ENCODE data around the gene GNB4.

The GNB4 gene

DNA sequence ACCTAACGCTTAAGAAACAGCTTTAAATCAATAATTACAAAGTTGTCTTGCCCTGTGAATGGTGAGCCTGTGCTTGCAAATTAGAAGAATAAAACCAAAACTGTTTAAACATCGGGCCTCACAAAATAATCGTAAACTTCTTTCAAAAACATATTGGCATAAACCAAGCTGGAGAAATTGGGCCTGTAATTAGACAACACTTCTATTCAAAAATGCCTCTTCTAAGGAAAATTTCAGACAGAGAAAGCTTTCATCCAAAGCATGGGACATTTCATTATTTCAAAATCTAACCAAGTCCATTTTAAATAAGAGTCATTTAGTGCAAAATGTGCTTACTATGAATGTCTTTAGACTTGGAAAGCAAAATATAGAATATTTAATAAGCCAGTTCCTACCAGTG, 35.5 kb upstream of the GNB4 start:
- TF ChIP-seq SIN3A (IDR thresholded peaks at IDR 0.05; ENCODE audit: borderline replicate concordance, insufficient read depth, low read length) (no peak), TAF1 (IDR thresholded peaks at IDR 0.05; ENCODE audit: borderline replicate concordance, insufficient read depth, low read length) (no peak), FOXP2 (optimal IDR thresholded peaks at IDR 0.05; ENCODE audit: borderline replicate concordance, extremely low read depth, extremely low read length, insufficient read depth) (no peak)

DNA sequence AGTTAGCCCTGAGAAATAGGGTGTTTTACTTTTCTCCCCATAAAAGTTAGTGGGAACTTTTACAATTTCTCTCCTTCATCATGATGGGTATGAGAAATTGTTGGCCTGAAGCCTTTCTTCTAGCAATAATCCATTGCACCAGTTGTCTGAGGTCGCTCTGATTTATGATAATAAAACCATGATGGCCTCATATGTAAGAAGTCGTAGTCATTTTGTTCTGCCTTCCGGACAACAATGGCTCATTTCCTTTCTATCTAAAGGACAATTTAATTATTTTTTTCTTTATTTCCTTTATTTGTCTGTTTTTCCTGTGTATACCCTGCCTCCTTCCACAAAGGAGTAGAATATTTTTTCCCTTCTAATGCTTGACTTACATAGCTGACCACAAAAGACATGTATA, 31.6 kb upstream of the GNB4 start:
- no peak for TF ChIP-seq POLR2AphosphoS5 (IDR thresholded peaks at IDR 0.05; ENCODE audit: low read depth, low read length)
- no peak for TF ChIP-seq SIN3A (IDR thresholded peaks at IDR 0.05; ENCODE audit: borderline replicate concordance, insufficient read depth, low read length)
- TF ChIP-seq TAF1 (IDR thresholded peaks at IDR 0.05; ENCODE audit: borderline replicate concordance, insufficient read depth, low read length) = no peak
- TF ChIP-seq FOXP2 (optimal IDR thresholded peaks at IDR 0.05; ENCODE audit: borderline replicate concordance, extremely low read depth, extremely low read length, insufficient read depth) = no peak
- TF ChIP-seq, protein P1, sequence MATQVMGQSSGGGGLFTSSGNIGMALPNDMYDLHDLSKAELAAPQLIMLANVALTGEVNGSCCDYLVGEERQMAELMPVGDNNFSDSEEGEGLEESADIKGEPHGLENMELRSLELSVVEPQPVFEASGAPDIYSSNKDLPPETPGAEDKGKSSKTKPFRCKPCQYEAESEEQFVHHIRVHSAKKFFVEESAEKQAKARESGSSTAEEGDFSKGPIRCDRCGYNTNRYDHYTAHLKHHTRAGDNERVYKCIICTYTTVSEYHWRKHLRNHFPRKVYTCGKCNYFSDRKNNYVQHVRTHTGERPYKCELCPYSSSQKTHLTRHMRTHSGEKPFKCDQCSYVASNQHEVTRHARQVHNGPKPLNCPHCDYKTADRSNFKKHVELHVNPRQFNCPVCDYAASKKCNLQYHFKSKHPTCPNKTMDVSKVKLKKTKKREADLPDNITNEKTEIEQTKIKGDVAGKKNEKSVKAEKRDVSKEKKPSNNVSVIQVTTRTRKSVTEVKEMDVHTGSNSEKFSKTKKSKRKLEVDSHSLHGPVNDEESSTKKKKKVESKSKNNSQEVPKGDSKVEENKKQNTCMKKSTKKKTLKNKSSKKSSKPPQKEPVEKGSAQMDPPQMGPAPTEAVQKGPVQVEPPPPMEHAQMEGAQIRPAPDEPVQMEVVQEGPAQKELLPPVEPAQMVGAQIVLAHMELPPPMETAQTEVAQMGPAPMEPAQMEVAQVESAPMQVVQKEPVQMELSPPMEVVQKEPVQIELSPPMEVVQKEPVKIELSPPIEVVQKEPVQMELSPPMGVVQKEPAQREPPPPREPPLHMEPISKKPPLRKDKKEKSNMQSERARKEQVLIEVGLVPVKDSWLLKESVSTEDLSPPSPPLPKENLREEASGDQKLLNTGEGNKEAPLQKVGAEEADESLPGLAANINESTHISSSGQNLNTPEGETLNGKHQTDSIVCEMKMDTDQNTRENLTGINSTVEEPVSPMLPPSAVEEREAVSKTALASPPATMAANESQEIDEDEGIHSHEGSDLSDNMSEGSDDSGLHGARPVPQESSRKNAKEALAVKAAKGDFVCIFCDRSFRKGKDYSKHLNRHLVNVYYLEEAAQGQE (IDR thresholded peaks at IDR 0.05; ENCODE audit: insufficient read depth in 1 of 2, low read depth in 2 of 2, low read length in 2 of 2) = no peak

DNA sequence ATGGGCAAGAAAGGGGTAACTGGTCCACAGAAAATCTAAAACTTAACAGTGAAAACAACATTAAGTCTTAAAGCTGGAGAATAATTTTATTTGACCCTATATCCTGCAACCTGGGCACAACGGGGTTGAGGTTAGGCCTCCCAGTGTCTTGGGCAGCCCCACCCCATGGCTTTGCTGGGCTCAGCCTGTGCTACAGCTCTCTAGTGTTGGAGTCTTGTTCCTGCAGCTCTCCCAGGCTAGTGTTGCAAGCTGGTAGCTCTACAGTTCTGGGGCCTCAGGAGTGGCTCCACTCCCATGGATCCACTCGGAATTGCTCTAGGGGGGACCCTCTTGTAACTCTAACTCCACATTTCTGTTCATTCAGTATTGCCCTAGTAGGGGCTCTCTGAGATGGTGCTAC, 24.9 kb upstream of the GNB4 start:
- TF ChIP-seq SIN3A (IDR thresholded peaks at IDR 0.05; ENCODE audit: borderline replicate concordance, insufficient read depth, low read length) = no peak
- no peak for TF ChIP-seq FOXP2 (optimal IDR thresholded peaks at IDR 0.05; ENCODE audit: borderline replicate concordance, extremely low read depth, extremely low read length, insufficient read depth)
- TF ChIP-seq POLR2AphosphoS5 (IDR thresholded peaks at IDR 0.05; ENCODE audit: low read depth, low read length) = no peak
- TF ChIP-seq, protein P1 (IDR thresholded peaks at IDR 0.05; ENCODE audit: insufficient read depth in 1 of 2, low read depth in 2 of 2, low read length in 2 of 2) = no peak
- no peak for TF ChIP-seq TAF1 (IDR thresholded peaks at IDR 0.05; ENCODE audit: borderline replicate concordance, insufficient read depth, low read length)

DNA sequence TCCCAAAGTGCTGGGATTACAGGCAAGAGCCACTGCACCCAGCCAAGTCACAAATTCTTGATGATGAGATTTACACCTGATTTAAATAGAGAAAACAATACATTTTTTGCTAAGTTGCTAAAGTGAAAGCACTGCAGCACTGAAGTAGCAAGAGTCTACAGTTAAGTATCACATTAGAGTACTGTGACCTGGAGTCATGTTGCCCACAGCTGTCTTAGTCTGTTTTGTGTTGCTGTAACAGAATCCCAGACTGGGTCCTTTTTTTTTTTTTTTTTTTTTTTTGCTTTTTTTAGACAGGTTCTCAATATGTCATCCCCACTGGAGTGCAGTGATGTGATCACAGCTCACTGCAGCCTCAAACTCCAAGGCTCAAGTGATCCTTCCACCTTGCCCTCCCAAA, 23.2 kb upstream of the GNB4 start:
- TF ChIP-seq FOXP2 (optimal IDR thresholded peaks at IDR 0.05; ENCODE audit: borderline replicate concordance, extremely low read depth, extremely low read length, insufficient read depth) (no peak), SIN3A (IDR thresholded peaks at IDR 0.05; ENCODE audit: borderline replicate concordance, insufficient read depth, low read length) (no peak), TAF1 (IDR thresholded peaks at IDR 0.05; ENCODE audit: borderline replicate concordance, insufficient read depth, low read length) (no peak), POLR2AphosphoS5 (IDR thresholded peaks at IDR 0.05; ENCODE audit: low read depth, low read length) (no peak)
- TF ChIP-seq, protein P1 (IDR thresholded peaks at IDR 0.05; ENCODE audit: insufficient read depth in 1 of 2, low read depth in 2 of 2, low read length in 2 of 2) = no peak

DNA sequence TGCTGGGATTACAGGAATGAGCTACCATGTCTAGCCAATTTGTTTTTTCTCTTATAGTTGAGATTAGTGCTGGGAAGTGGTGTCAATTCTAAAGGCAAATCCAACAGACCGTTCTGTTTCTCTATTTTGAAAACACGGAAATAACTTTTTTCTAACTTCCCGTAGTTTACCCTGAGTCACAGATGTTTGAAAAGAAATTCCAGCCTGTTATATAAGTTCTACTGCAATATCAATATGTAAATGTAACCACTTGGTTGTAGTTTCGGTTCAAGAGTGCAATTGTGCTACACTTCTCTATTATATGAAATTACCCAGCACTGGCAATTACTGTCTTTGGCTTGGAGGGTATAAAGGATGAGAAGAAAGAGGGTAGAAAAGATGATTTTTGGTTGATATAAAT, 22.3 kb upstream of the GNB4 start:
- no peak for TF ChIP-seq TAF1 (IDR thresholded peaks at IDR 0.05; ENCODE audit: borderline replicate concordance, insufficient read depth, low read length)
- TF ChIP-seq, protein P1 (IDR thresholded peaks at IDR 0.05; ENCODE audit: insufficient read depth in 1 of 2, low read depth in 2 of 2, low read length in 2 of 2) = no peak
- TF ChIP-seq FOXP2 (optimal IDR thresholded peaks at IDR 0.05; ENCODE audit: borderline replicate concordance, extremely low read depth, extremely low read length, insufficient read depth) = no peak
